SK-N-SH treated with all-trans-retinoic acid at 6 μM for 48 hours (cell line): ENCODE data around the gene RBMX.

Experiments used
- ATAC-seq: fragments of 200-7000 bp; cut with Tn5 transposase; 3 replicates; pipeline ENCODE4 v1.9.1; 2020; ENCODE audit warnings: mild to moderate bottlenecking, moderate library complexity
- ARNTL ChIP-seq: fragments of 450-650 bp; formaldehyde crosslinking; IDR thresholded peaks from 2 replicates; pipeline ENCODE4 v1.5.0; 2020; ENCODE audit warnings: low read depth, mild to moderate bottlenecking, moderate library complexity, borderline replicate concordance
- BACH2 ChIP-seq: fragments of 250-450 bp; sonication (Bioruptor Pico); IDR thresholded peaks from 2 replicates; pipeline ENCODE4 v1.9.0; 2021; ENCODE audit warnings: mild to moderate bottlenecking, borderline replicate concordance
- CSDC2 ChIP-seq: fragments of 250-450 bp; sonication (Bioruptor Pico); IDR thresholded peaks from 2 replicates; pipeline ENCODE4 v1.5.0; 2020; ENCODE audit warnings: mild to moderate bottlenecking, moderate library complexity
- ESRRG ChIP-seq: fragments of 250-450 bp; sonication (Bioruptor Pico); IDR thresholded peaks from 2 replicates; pipeline ENCODE4 v1.6.1; 2021; ENCODE audit warnings: mild to moderate bottlenecking
- GLIS3 ChIP-seq: fragments of 250-450 bp; sonication (Bioruptor Pico); IDR thresholded peaks from 2 replicates; pipeline ENCODE4 v1.5.0; 2020; ENCODE audit warnings: mild to moderate bottlenecking, moderate library complexity
- ISL1 ChIP-seq: fragments of 250-450 bp; sonication (Bioruptor Pico); IDR thresholded peaks from 2 replicates; pipeline ENCODE4 v2.1.2; 2022; ENCODE audit warnings: mild to moderate bottlenecking, moderate library complexity
- OSR1 ChIP-seq: fragments of 250-450 bp; sonication (Bioruptor Pico); IDR thresholded peaks from 2 replicates; pipeline ENCODE4 v1.8.0; 2022; ENCODE audit warnings: moderate library complexity, mild to moderate bottlenecking, inconsistent platforms
- PPARA ChIP-seq: fragments of 250-450 bp; sonication (Bioruptor Pico); IDR thresholded peaks from 2 replicates; pipeline ENCODE4 v1.5.0; 2020; ENCODE audit warnings: mild to moderate bottlenecking, borderline replicate concordance
- RARB ChIP-seq: fragments of 250-450 bp; sonication (Bioruptor Pico); IDR thresholded peaks from 2 replicates; pipeline ENCODE4 v1.8.0; 2021; ENCODE audit warnings: mild to moderate bottlenecking, moderate library complexity
- SNAI2 ChIP-seq: fragments of 250-450 bp; sonication (Bioruptor Pico); IDR thresholded peaks from 2 replicates; pipeline ENCODE4 v1.5.0; 2020; ENCODE audit warnings: mild to moderate bottlenecking, moderate library complexity
- TCF4 ChIP-seq: fragments of 250-450 bp; sonication (Bioruptor Pico); IDR thresholded peaks from 2 replicates; pipeline ENCODE4 v1.8.0; 2021; ENCODE audit warnings: mild to moderate bottlenecking, moderate library complexity, borderline replicate concordance
- TOX ChIP-seq: fragments of 250-450 bp; sonication (Bioruptor Pico); IDR thresholded peaks from 2 replicates; pipeline ENCODE4 v1.8.0; 2021; ENCODE audit warnings: mild to moderate bottlenecking, moderate library complexity, borderline replicate concordance
- ZC3H10 ChIP-seq: fragments of 250-450 bp; sonication (Bioruptor Pico); IDR thresholded peaks from 2 replicates; pipeline ENCODE4 v1.5.1; 2021; ENCODE audit warnings: mild to moderate bottlenecking, moderate library complexity
- ZFP3 ChIP-seq: fragments of 250-450 bp; sonication (Bioruptor Pico); IDR thresholded peaks from 2 replicates; pipeline ENCODE4 v1.5.0; 2020; ENCODE audit warnings: mild to moderate bottlenecking, moderate library complexity
- ZFP30 ChIP-seq: fragments of 450-650 bp; formaldehyde crosslinking; IDR thresholded peaks from 2 replicates; pipeline ENCODE4 v1.5.0; 2022; ENCODE audit warnings: mild to moderate bottlenecking, moderate library complexity
- ZNF565 ChIP-seq: fragments of 450-650 bp; formaldehyde crosslinking; conservative IDR thresholded peaks from 2 replicates; pipeline ENCODE4 v1.5.0; 2020; ENCODE audit warnings: low read depth, mild to moderate bottlenecking, moderate library complexity
- ZNF70 ChIP-seq: fragments of 450-650 bp; formaldehyde crosslinking; IDR thresholded peaks from 2 replicates; pipeline ENCODE4 v1.5.0; 2020; ENCODE audit warnings: mild to moderate bottlenecking, moderate library complexity
- ZNF8 ChIP-seq: fragments of 450-650 bp; formaldehyde crosslinking; IDR thresholded peaks from 2 replicates; pipeline ENCODE4 v1.5.0; 2020; ENCODE audit warnings: mild to moderate bottlenecking, moderate library complexity
- TF ChIP-seq, protein P1 (sequence below): fragments of 250-450 bp; sonication (Bioruptor Pico); IDR thresholded peaks from 2 replicates; pipeline ENCODE4 v1.8.0; 2021; ENCODE audit warnings: low read depth, mild to moderate bottlenecking, moderate library complexity, borderline replicate concordance
- TF ChIP-seq, protein P2 (sequence below): fragments of 250-450 bp; sonication (Bioruptor Pico); IDR thresholded peaks from 2 replicates; pipeline ENCODE4 v1.8.0; 2020; ENCODE audit warnings: mild to moderate bottlenecking, moderate library complexity, borderline replicate concordance
- TF ChIP-seq, protein P3 (sequence below): fragments of 250-450 bp; sonication (Bioruptor Pico); IDR thresholded peaks from 2 replicates; pipeline ENCODE4 v1.5.1; 2020; ENCODE audit warnings: low read depth, mild to moderate bottlenecking, moderate library complexity
- TF ChIP-seq, protein P4 (sequence below): fragments of 250-450 bp; sonication (Bioruptor Pico); IDR thresholded peaks from 2 replicates; pipeline ENCODE4 v1.5.1; 2021; ENCODE audit warnings: mild to moderate bottlenecking, moderate library complexity

The RBMX gene

DNA sequence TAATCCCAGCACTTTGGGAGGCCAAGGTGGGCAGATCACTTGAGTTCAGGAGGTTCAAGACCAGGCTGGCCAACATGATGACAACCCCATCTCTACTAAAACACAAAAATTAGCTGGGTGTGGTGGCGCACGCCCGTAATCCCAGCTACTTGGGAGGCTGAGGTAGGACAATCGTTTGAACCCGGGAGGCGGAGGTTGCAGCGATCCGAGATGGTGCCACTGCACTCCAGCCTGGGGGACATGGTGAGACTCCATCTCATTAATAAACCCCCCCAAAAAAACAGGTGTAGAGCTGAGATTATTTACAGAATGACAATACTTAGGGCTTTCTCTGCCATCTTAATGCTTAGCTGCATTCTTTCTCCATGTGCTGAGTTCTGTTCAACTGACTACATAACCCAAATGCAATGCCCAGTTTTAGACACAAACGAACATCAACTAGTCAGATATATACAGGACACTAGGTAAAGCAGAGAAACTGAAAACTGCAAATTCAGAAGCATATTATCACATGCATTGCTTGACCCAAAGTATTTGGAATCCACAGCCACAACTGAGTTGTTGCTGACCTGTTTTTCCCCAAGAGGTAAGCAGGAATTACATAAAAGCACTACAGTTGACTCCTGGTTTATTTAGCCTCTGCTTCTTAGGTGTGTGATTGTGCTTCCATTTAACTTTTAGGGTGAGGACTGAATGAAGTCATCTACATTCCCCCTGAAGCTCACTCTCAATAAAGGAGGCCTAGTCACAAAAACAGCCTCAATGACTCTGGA, 12.1 kb downstream of the RBMX start:
- TF ChIP-seq ZNF8 (CRISPR knock-in tag) (no peak), GLIS3 (no peak), SNAI2 (CRISPR knock-in tag) (no peak), ESRRG (CRISPR knock-in tag) (no peak), ZFP3 (CRISPR knock-in tag) (no peak), PPARA (CRISPR knock-in tag) (no peak), ZC3H10 (CRISPR knock-in tag) (no peak), TCF4 (CRISPR knock-in tag) (no peak), CSDC2 (CRISPR knock-in tag) (no peak), ZNF70 (CRISPR knock-in tag) (no peak), ISL1 (no peak), BACH2 (CRISPR knock-in tag) (no peak), ARNTL (CRISPR knock-in tag) (no peak), OSR1 (no peak), RARB (no peak)
- TF ChIP-seq, protein P1, sequence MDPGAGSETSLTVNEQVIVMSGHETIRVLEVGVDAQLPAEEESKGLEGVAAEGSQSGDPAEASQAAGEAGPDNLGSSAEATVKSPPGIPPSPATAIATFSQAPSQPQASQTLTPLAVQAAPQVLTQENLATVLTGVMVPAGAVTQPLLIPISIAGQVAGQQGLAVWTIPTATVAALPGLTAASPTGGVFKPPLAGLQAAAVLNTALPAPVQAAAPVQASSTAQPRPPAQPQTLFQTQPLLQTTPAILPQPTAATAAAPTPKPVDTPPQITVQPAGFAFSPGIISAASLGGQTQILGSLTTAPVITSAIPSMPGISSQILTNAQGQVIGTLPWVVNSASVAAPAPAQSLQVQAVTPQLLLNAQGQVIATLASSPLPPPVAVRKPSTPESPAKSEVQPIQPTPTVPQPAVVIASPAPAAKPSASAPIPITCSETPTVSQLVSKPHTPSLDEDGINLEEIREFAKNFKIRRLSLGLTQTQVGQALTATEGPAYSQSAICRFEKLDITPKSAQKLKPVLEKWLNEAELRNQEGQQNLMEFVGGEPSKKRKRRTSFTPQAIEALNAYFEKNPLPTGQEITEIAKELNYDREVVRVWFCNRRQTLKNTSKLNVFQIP = no peak
- TF ChIP-seq, protein P2, sequence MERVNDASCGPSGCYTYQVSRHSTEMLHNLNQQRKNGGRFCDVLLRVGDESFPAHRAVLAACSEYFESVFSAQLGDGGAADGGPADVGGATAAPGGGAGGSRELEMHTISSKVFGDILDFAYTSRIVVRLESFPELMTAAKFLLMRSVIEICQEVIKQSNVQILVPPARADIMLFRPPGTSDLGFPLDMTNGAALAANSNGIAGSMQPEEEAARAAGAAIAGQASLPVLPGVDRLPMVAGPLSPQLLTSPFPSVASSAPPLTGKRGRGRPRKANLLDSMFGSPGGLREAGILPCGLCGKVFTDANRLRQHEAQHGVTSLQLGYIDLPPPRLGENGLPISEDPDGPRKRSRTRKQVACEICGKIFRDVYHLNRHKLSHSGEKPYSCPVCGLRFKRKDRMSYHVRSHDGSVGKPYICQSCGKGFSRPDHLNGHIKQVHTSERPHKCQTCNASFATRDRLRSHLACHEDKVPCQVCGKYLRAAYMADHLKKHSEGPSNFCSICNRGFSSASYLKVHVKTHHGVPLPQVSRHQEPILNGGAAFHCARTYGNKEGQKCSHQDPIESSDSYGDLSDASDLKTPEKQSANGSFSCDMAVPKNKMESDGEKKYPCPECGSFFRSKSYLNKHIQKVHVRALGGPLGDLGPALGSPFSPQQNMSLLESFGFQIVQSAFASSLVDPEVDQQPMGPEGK (CRISPR knock-in tag) = no peak
- TF ChIP-seq, protein P3, sequence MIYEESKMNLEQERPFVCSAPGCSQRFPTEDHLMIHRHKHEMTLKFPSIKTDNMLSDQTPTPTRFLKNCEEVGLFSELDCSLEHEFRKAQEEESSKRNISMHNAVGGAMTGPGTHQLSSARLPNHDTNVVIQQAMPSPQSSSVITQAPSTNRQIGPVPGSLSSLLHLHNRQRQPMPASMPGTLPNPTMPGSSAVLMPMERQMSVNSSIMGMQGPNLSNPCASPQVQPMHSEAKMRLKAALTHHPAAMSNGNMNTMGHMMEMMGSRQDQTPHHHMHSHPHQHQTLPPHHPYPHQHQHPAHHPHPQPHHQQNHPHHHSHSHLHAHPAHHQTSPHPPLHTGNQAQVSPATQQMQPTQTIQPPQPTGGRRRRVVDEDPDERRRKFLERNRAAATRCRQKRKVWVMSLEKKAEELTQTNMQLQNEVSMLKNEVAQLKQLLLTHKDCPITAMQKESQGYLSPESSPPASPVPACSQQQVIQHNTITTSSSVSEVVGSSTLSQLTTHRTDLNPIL (CRISPR knock-in tag) = no peak
- TF ChIP-seq, protein P4, sequence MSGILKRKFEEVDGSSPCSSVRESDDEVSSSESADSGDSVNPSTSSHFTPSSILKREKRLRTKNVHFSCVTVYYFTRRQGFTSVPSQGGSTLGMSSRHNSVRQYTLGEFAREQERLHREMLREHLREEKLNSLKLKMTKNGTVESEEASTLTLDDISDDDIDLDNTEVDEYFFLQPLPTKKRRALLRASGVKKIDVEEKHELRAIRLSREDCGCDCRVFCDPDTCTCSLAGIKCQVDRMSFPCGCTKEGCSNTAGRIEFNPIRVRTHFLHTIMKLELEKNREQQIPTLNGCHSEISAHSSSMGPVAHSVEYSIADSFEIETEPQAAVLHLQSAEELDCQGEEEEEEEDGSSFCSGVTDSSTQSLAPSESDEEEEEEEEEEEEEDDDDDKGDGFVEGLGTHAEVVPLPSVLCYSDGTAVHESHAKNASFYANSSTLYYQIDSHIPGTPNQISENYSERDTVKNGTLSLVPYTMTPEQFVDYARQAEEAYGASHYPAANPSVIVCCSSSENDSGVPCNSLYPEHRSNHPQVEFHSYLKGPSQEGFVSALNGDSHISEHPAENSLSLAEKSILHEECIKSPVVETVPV = no peak
- no peak for ATAC-seq

DNA sequence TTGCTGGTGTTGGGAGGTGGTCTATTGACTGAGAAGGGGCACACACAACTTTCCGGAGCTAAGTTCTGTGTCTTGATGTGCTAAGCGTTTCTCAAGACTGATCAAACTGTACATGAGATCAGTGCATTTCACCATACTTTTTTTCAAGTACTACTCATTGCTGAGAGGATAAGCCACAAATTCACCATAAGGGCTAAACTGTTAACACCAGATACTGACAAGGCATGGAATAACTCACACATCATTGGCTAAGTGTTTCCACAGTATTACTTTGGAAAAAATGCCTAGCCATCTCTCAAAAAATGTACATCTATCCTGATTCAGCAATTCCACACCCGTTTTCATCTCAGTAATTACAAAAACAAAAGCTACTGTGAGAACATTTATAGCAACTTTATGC, 13.0 kb downstream of the RBMX start:
- TF ChIP-seq ISL1 (no peak), TOX (CRISPR knock-in tag) (no peak), ZFP30 (no peak), ZNF565 (CRISPR knock-in tag) (no peak), SNAI2 (CRISPR knock-in tag) (no peak), CSDC2 (CRISPR knock-in tag) (no peak), ESRRG (CRISPR knock-in tag) (no peak), ZFP3 (CRISPR knock-in tag) (no peak), ARNTL (CRISPR knock-in tag) (no peak), GLIS3 (no peak), ZC3H10 (CRISPR knock-in tag) (no peak), ZNF8 (CRISPR knock-in tag) (no peak), OSR1 (no peak)
- TF ChIP-seq, protein P1 = no peak
- TF ChIP-seq, protein P3 (CRISPR knock-in tag) = no peak
- TF ChIP-seq, all 23 proteins: peak for 0
- ATAC-seq = no peak
